MM.1S (cell line): ENCODE results near the gene CIB4.

Source experiments
- DNase-seq: peaks from one replicate; pipeline ENCODE4 v3.0.0-alpha.2; 2015
- H2AFZ ChIP-seq: fragments of 300-600 bp; sonication (generic); 2 replicates; pipeline ENCODE4 v1.6.0; 2016; ENCODE audit warnings: antibody characterized with exemption, low read length
- H3F3A ChIP-seq: fragments of 300-600 bp; sonication (generic); 2 replicates; pipeline ENCODE4 v1.6.1; 2016; ENCODE audit warnings: mild to moderate bottlenecking, antibody characterized with exemption, low read length, moderate library complexity, mixed read lengths; ENCODE audit not compliant: insufficient read depth
- H3K27ac ChIP-seq: fragments of 300-600 bp; sonication (generic); 2 replicates; pipeline ENCODE4 v1.5.1; 2016; ENCODE audit warnings: mild to moderate bottlenecking, low read length
- H3K27me3 ChIP-seq: fragments of 300-600 bp; sonication (generic); replicated peaks from 2 replicates; pipeline ENCODE4 v1.6.0; 2016; ENCODE audit warnings: low read length; ENCODE audit not compliant: insufficient read depth
- H3K36me3 ChIP-seq: fragments of 300-600 bp; sonication (generic); replicated peaks from 2 replicates; pipeline ENCODE4 v1.6.1; 2016; ENCODE audit warnings: mild to moderate bottlenecking, low read length, mixed read lengths; ENCODE audit not compliant: insufficient read depth
- H3K4me1 ChIP-seq: fragments of 300-600 bp; sonication (generic); 2 replicates; pipeline ENCODE4 v1.6.1; 2016; ENCODE audit warnings: low read length, mixed read lengths
- H3K4me2 ChIP-seq: fragments of 300-600 bp; sonication (generic); 2 replicates; pipeline ENCODE4 v1.6.0; 2016; ENCODE audit warnings: low read depth, low read length
- H3K4me3 ChIP-seq: fragments of 300-600 bp; sonication (generic); 2 replicates; pipeline ENCODE4 v1.5.1; 2016; ENCODE audit warnings: low read length, mixed read lengths
- H3K79me2 ChIP-seq: fragments of 300-600 bp; sonication (generic); 2 replicates; pipeline ENCODE4 v1.6.1; 2016; ENCODE audit warnings: mixed run types, low read length, mixed read lengths
- H3K9ac ChIP-seq: fragments of 300-600 bp; sonication (generic); 2 replicates; pipeline ENCODE4 v1.6.1; 2016; ENCODE audit warnings: low read length, mixed read lengths
- H3K9me2 ChIP-seq: fragments of 300-600 bp; sonication (generic); replicated peaks from 2 replicates; pipeline ENCODE4 v1.6.1; 2016; ENCODE audit warnings: mild to moderate bottlenecking, low read length, mixed read lengths; ENCODE audit not compliant: insufficient read depth
- H3K9me3 ChIP-seq: fragments of 300-600 bp; sonication (generic); replicated peaks from 2 replicates; pipeline ENCODE4 v1.6.1; 2016; ENCODE audit warnings: mild to moderate bottlenecking, low read length, mixed read lengths; ENCODE audit not compliant: insufficient read depth
- H4K20me1 ChIP-seq: fragments of 300-600 bp; sonication (generic); 2 replicates; pipeline ENCODE4 v1.6.1; 2016; ENCODE audit warnings: mild to moderate bottlenecking, low read length, moderate library complexity, mixed read lengths; ENCODE audit not compliant: insufficient read depth
- CTCF ChIP-seq: fragments of 300-600 bp; sonication (generic); IDR thresholded peaks from 2 replicates; pipeline ENCODE4 v1.5.1; 2016; ENCODE audit warnings: antibody characterized with exemption, low read length, mixed read lengths
- EZH2 ChIP-seq: fragments of 300-600 bp; sonication (generic); optimal IDR thresholded peaks from 2 replicates; pipeline ENCODE3; 2017; ENCODE audit warnings: low read depth, mild to moderate bottlenecking, antibody characterized with exemption, low read length, mixed read lengths
- EZH2phosphoT487 ChIP-seq: fragments of 300-600 bp; sonication (generic); IDR thresholded peaks from 2 replicates; pipeline ENCODE4 v1.6.1; 2018; ENCODE audit warnings: antibody characterized with exemption, low read length

Gene CIB4

GRCh38 chr2:26542676-26543505, 98.3 kb downstream of the CIB4 start:
- Histone ChIP-seq H4K20me1 (no peaks in the 10 kb centered on the region), H3K9ac (no peak overlapping the region), H3K4me3 (no peak overlapping the region), H3K27me3 (peaks cover 50% of the 10 kb centered on the region), H3K4me1 (no peaks in the 10 kb centered on the region), H3K79me2 (no peaks in the 10 kb centered on the region), H3K9me2 (no peaks in the 10 kb centered on the region), H3K36me3 (no peaks in the 10 kb centered on the region), H3F3A (no peaks in the 10 kb centered on the region), H2AFZ (no peak overlapping the region), H3K27ac (no peak overlapping the region), H3K4me2 (no peak overlapping the region), H3K9me3 (no peaks in the 10 kb centered on the region)
- no peak for DNase-seq
- no peak for TF ChIP-seq EZH2
- TF ChIP-seq EZH2phosphoT487: no peak
- no peak for TF ChIP-seq CTCF

- Histone ChIP-seq H3K79me2 (no peaks in the 10 kb centered on the region), H3K4me3 (no peak overlapping the region), H3K27ac (no peak overlapping the region), H3K27me3 (peaks cover 57% of the 10 kb centered on the region), H4K20me1 (no peaks in the 10 kb centered on the region), H3K4me2 (no peak overlapping the region), H3F3A (no peaks in the 10 kb centered on the region), H3K4me1 (no peaks in the 10 kb centered on the region), H3K9ac (no peak overlapping the region), H2AFZ (no peak overlapping the region), H3K9me3 (no peaks in the 10 kb centered on the region), H3K36me3 (no peaks in the 10 kb centered on the region), H3K9me2 (no peaks in the 10 kb centered on the region)
- DNase-seq: no peak
- TF ChIP-seq EZH2: no peak
These were observed 99.0 kb downstream of the CIB4 start for GRCh38 chr2:26542194-26542455.

- TF ChIP-seq EZH2phosphoT487 (no peak), CTCF (no peak), EZH2 (no peak)
- Histone ChIP-seq H3K79me2 (no peaks in the 10 kb centered on the region), H3K4me1 (no peaks in the 10 kb centered on the region), H2AFZ (no peak overlapping the region), H3K9ac (no peak overlapping the region), H3F3A (no peaks in the 10 kb centered on the region), H3K36me3 (no peaks in the 10 kb centered on the region), H3K27ac (no peak overlapping the region), H3K4me2 (no peak overlapping the region), H4K20me1 (no peaks in the 10 kb centered on the region), H3K9me3 (no peaks in the 10 kb centered on the region), H3K27me3 (peaks cover 57% of the 10 kb centered on the region), H3K4me3 (no peak overlapping the region), H3K9me2 (no peaks in the 10 kb centered on the region)
- no peak for DNase-seq
These were observed 99.6 kb downstream of the CIB4 start for GRCh38 chr2:26541401-26542193.

GRCh38 chr2:26540961-26541360, 100.2 kb downstream of the CIB4 start:
- no peak overlapping the region for H3K4me3 ChIP-seq
- H3K4me2 ChIP-seq: no peak overlapping the region
- TF ChIP-seq CTCF: no peak
- no peak for TF ChIP-seq EZH2phosphoT487
- no peak for TF ChIP-seq EZH2
- H3K27ac ChIP-seq: no peak overlapping the region
- peaks cover 62% of the 10 kb centered on the region for H3K27me3 ChIP-seq
- no peaks in the 10 kb centered on the region for H3K36me3 ChIP-seq
- no peaks in the 10 kb centered on the region for H3F3A ChIP-seq
- no peaks in the 10 kb centered on the region for H3K4me1 ChIP-seq
- no peak overlapping the region for H3K9ac ChIP-seq
- no peak overlapping the region for H2AFZ ChIP-seq
- no peaks in the 10 kb centered on the region for H3K79me2 ChIP-seq
- DNase-seq: no peak
- no peaks in the 10 kb centered on the region for H3K9me3 ChIP-seq
- no peaks in the 10 kb centered on the region for H3K9me2 ChIP-seq
- no peaks in the 10 kb centered on the region for H4K20me1 ChIP-seq
